GM12875 (cell line): ENCODE measurements around the gene RADIL.

Experiments
- H3K4me3 ChIP-seq: one replicate; pipeline ENCODE4 v1.5.1; 2011; ENCODE audit warnings: low read depth, low read length, control low read depth
- CTCF ChIP-seq: IDR thresholded peaks from 2 replicates; pipeline ENCODE4 v1.5.1; 2011; ENCODE audit warnings: low read depth, mild to moderate bottlenecking, control low read depth, inconsistent platforms, low read length, moderate library complexity, borderline replicate concordance; ENCODE audit not compliant: insufficient read depth

The RADIL gene

GRCh38 chr7:4861227-4861626 is 22.3 kb downstream of the RADIL start:
- TF ChIP-seq CTCF: no peak
- no peak overlapping the region for H3K4me3 ChIP-seq

GRCh38 chr7:4857189-4857588 is 26.3 kb downstream of the RADIL start:
- no peak overlapping the region for H3K4me3 ChIP-seq
- TF ChIP-seq CTCF: no peak

GRCh38 chr7:4856336-4857057 is 27.0 kb downstream of the RADIL start:
- no peak overlapping the region for H3K4me3 ChIP-seq
- TF ChIP-seq CTCF: no peak

- no peak overlapping the region for H3K4me3 ChIP-seq
- no peak for TF ChIP-seq CTCF
Measured at GRCh38 chr7:4854916-4855315, 28.6 kb downstream of the RADIL start.

GRCh38 chr7:4851459-4852422 is 31.8 kb downstream of the RADIL start:
- H3K4me3 ChIP-seq: no peak overlapping the region
- no peak for TF ChIP-seq CTCF

GRCh38 chr7:4850262-4850795 is 33.2 kb downstream of the RADIL start:
- no peak for TF ChIP-seq CTCF
- H3K4me3 ChIP-seq: no peak overlapping the region
